Measurements from ENCODE around the gene CBX8.

GRCh38 chr17:79838522-79839274, 41.8 kb upstream of the CBX8 start:
- TF ChIP-seq POLR2A (IDR thresholded peaks at IDR 0.05; ENCODE audit: extremely low read depth, insufficient read length) (no peak), CTCF (IDR thresholded peaks at IDR 0.05; ENCODE audit: low read depth, low read length) (no peak), MYC (IDR thresholded peaks at IDR 0.05; ENCODE audit: low read depth, low read length) (no peak), MAX (IDR thresholded peaks at IDR 0.05; ENCODE audit: low read depth, low read length) (no peak)
